ENCODE measurements around the gene TTC6. TPM values are rescaled to one million over a fixed set of nuclear protein-coding genes. Genes with fewer than 3 reads are reported as not detected.

The TTC6 gene
- total RNA-seq, 1 donor: under 0.01 TPM

GRCh38 chr14:37585971-37586796 lies 9.2 kb upstream of the TTC6 start:
- no peak overlapping the region for H3K4me3 ChIP-seq (ENCODE audit: low read depth, low read length)
- TF ChIP-seq CTCF (IDR thresholded peaks at IDR 0.05; ENCODE audit: insufficient read depth, low read depth, low read length): no peak
- no peak for DNase-seq (ENCODE audit: low read depth)

GRCh38 chr14:37586797-37587130 lies 8.7 kb upstream of the TTC6 start:
- TF ChIP-seq CTCF (IDR thresholded peaks at IDR 0.05; ENCODE audit: insufficient read depth, low read depth, low read length): no peak
- H3K4me3 ChIP-seq (ENCODE audit: low read depth, low read length): no peak overlapping the region
- DNase-seq (ENCODE audit: low read depth): no peak

GRCh38 chr14:37587131-37587803 lies 8.2 kb upstream of the TTC6 start:
- TF ChIP-seq CTCF (IDR thresholded peaks at IDR 0.05; ENCODE audit: insufficient read depth, low read depth, low read length): no peak
- no peak for DNase-seq (ENCODE audit: low read depth)
- no peak overlapping the region for H3K4me3 ChIP-seq (ENCODE audit: low read depth, low read length)

DNA sequence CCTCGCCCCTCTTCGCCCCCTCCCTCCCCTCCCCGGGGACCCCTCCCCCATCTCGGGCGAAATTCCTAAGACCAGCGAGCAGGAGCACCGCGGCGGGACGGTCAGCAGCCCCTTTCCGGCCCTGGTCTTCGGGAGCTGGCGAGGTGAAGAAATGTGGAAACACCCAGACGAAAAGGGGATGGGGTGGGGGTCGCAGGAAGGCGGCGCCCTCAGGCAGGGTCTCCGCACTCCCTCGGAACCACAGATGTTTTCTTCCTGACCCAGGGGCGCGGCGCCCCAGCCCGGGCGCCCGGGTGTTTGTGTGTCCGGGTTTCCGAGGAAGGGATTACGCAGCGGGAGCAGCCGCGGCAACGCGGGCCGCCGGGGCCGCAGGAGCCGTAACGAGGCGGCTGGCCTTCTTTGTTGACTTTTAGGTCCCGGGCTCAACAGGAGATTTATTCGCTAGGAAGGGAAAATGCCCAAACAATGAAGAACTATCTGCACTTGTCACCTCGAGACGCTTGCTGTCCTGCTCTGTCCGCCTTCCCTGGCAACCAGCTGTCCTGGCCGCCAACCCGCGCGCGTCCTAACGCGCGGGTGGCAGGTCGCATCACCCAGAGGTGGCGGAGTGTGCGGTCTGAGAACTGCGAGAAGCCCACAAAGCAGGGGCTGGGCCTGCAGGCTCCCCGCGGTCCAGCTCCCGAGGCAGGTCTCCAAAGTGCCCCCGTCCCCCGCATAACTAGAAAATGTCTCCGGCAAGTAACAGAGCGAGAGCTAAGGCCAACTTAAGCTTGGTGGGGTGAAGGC lies 7.4 kb upstream of the TTC6 start:
- H3K4me3 ChIP-seq (ENCODE audit: low read depth, low read length): no peak overlapping the region
- no peak for DNase-seq (ENCODE audit: low read depth)

DNA sequence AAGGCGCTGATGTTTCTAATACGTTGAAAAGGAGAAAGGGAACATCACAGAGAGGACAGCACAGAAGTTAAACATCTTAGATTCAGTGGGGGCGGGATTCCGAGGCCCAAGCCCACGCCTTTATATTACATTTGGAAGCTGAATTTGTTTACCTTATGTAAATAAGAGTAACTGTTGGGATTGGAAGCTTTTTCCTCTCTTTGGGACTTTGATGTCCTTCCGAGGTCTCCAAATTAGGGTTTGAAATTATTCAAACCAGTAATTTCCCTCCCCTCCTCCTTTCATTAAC lies 6.8 kb upstream of the TTC6 start:
- DNase-seq (ENCODE audit: low read depth): no peak
- TF ChIP-seq CTCF (IDR thresholded peaks at IDR 0.05; ENCODE audit: insufficient read depth, low read depth, low read length): no peak
- H3K4me3 ChIP-seq (ENCODE audit: low read depth, low read length): no peak overlapping the region

More for the DNA sequence above, 7.4 kb upstream of the TTC6 start:
- TF ChIP-seq CTCF (IDR thresholded peaks at IDR 0.05; ENCODE audit: insufficient read depth, low read depth, low read length): no peak

DNA sequence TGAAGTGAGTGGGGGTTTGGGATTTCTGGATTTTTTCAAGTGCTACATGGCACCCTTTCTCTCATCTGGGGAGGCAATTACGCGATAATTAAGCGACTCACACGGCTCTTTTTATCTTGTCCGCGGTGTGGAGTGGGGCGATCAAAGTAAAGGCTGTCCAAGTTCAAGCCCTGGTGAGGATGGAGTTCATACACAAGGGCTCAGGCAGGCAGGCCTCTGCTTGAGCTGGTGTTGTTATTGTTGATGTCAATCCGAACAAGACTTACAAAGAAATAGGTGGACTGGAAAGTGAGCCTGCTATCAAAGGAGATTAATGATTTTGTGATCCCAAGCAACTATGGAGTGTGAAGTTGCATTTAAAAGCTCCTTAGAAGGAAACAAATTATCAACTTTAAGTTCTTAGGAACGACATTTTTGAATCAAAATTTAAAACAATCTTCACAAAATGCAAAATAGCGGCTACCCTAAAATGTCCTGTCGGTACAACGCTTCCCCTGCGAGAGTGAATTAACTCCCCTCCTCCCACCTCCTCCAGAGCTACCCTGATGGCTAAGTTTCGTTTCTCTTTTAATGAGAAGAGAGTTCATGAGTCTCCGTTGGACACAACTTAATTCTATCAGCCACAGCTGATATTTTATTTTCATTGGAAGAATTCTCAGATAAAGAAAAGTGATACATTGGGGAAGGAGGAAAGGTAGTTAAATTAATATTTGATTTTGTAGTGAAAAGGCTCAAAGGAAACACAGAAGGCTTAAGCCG lies 6.3 kb upstream of the TTC6 start:
- TF ChIP-seq CTCF (IDR thresholded peaks at IDR 0.05; ENCODE audit: insufficient read depth, low read depth, low read length): no peak
- DNase-seq (ENCODE audit: low read depth): no peak

More for the DNA sequence above, 6.3 kb upstream of the TTC6 start:
- H3K4me3 ChIP-seq (ENCODE audit: low read depth, low read length): no peak overlapping the region

Measured in fibroblast of villous mesenchyme (primary cell).